Mesodermal cell (in vitro differentiated cells): Measurements from ENCODE around the gene GPLD1. TPM values are rescaled to one million over a fixed set of nuclear protein-coding genes. Genes with fewer than 3 reads are reported as not detected.

Experiments
- H3K27ac ChIP-seq: 2 replicates; pipeline ENCODE4 v1.7.0; 2013; ENCODE audit warnings: mild to moderate bottlenecking, low read depth, low read length, moderate library complexity; ENCODE audit not compliant: severe bottlenecking
- H3K36me3 ChIP-seq: 2 replicates; pipeline ENCODE4 v1.7.1; 2013; ENCODE audit warnings: mild to moderate bottlenecking, low read length, moderate library complexity; ENCODE audit not compliant: control insufficient read depth, insufficient read depth
- H3K4me1 ChIP-seq: one replicate; pipeline ENCODE4 v1.7.1; 2013; ENCODE audit warnings: mild to moderate bottlenecking, low read length; ENCODE audit not compliant: insufficient read depth, control insufficient read depth, poor library complexity, severe bottlenecking
- H3K4me3 ChIP-seq: 2 replicates; pipeline ENCODE4 v1.7.0; 2013; ENCODE audit warnings: low read length, control low read depth, mild to moderate bottlenecking; ENCODE audit not compliant: insufficient read depth, poor library complexity, severe bottlenecking; ENCODE audit errors: extremely low read depth
- H3K9me3 ChIP-seq: 2 replicates; pipeline ENCODE4 v1.7.1; 2013; ENCODE audit warnings: mild to moderate bottlenecking, low read length, moderate library complexity; ENCODE audit not compliant: control insufficient read depth
- WGBS, 2 experiments: methylation state at CpG; one replicate each; pipeline ENCODE4 v1.1.5; 2013; ENCODE audit warnings: missing lambda C conversion rate in 2 of 2; ENCODE audit not compliant: insufficient coverage in 2 of 2; 5-methylcytosine and 5-hydroxymethylcytosine counted together
- polyA plus RNA-seq, 2 experiments: library from polyadenylated mRNA; stranded (reverse); fragments of 50-300 nt; gene quantifications; one replicate each; pipeline ENCODE4 v1.2.3, GENCODE V29; 2013

Gene GPLD1
- 0.59 TPM for polyA plus RNA-seq (2013, experiment 1 of 2)
- 0.71 TPM for polyA plus RNA-seq (2013, experiment 2 of 2)

- WGBS, 2 experiments, result 88 to 98% methylated on average over 2 to 3 of the region's 6 CpGs
- Histone ChIP-seq H3K36me3 (no peaks in the 10 kb centered on the region), H3K4me3 (no peak within 1 kb of the TSS), H3K9me3 (no peaks in the 10 kb centered on the region), H3K4me1 (no peaks in the 10 kb centered on the region), H3K27ac (no peak within 1 kb of the TSS)
Observed at GRCh38 chr6:24489470-24489869, at the start of gene GPLD1. GPLD1 (minus strand) TSS chr6:24489578; CDS start chr6:24489511, 67 bp downstream.

GRCh38 chr6:24537771-24538385 lies 48.5 kb upstream of the GPLD1 start:
- 91 to 98% methylated on average over 7 to 8 of the region's 8 CpGs for WGBS, 2 experiments
- Histone ChIP-seq H3K9me3 (no peaks in the 10 kb centered on the region), H3K4me1 (no peaks in the 10 kb centered on the region), H3K27ac (no peak overlapping the region), H3K4me3 (no peak overlapping the region), H3K36me3 (no peaks in the 10 kb centered on the region)

GRCh38 chr6:24537082-24537699 lies 47.8 kb upstream of the GPLD1 start:
- no peak overlapping the region for H3K4me3 ChIP-seq
- no peaks in the 10 kb centered on the region for H3K9me3 ChIP-seq
- H3K27ac ChIP-seq, result no peak overlapping the region
- WGBS, 2 experiments, result 95 to 100% methylated on average over 4 to 7 of the region's 8 CpGs
- no peaks in the 10 kb centered on the region for H3K36me3 ChIP-seq
- no peaks in the 10 kb centered on the region for H3K4me1 ChIP-seq

GRCh38 chr6:24536466-24536865 lies 47.1 kb upstream of the GPLD1 start:
- H3K36me3 ChIP-seq, result no peaks in the 10 kb centered on the region
- H3K27ac ChIP-seq, result no peak overlapping the region
- no peak overlapping the region for H3K4me3 ChIP-seq
- H3K9me3 ChIP-seq, result no peaks in the 10 kb centered on the region
- no peaks in the 10 kb centered on the region for H3K4me1 ChIP-seq
- WGBS, 2 experiments, result 89 to 93% methylated on average over 3 of the region's 4 CpGs

- Histone ChIP-seq H3K27ac (no peak overlapping the region), H3K4me3 (no peak overlapping the region), H3K36me3 (no peaks in the 10 kb centered on the region), H3K9me3 (no peaks in the 10 kb centered on the region), H3K4me1 (no peaks in the 10 kb centered on the region)
- 86% methylated on average over 2 of the region's 3 CpGs; no CpG with 5 or more reads in 1 of the 2 experiments for WGBS, 2 experiments
Observed at GRCh38 chr6:24535210-24535609, 45.8 kb upstream of the GPLD1 start.

GRCh38 chr6:24534329-24534728 lies 45.0 kb upstream of the GPLD1 start:
- WGBS, 2 experiments, result 90 to 96% methylated on average over 4 to 5 of the region's 5 CpGs
- H3K9me3 ChIP-seq, result no peaks in the 10 kb centered on the region
- H3K4me1 ChIP-seq, result no peaks in the 10 kb centered on the region
- no peaks in the 10 kb centered on the region for H3K36me3 ChIP-seq
- H3K4me3 ChIP-seq, result no peak overlapping the region
- no peak overlapping the region for H3K27ac ChIP-seq

- Histone ChIP-seq H3K9me3 (no peaks in the 10 kb centered on the region), H3K36me3 (no peaks in the 10 kb centered on the region), H3K4me3 (no peak overlapping the region), H3K27ac (no peak overlapping the region), H3K4me1 (no peaks in the 10 kb centered on the region)
- 93 to 100% methylated on average over 1 of the region's 1 CpG for WGBS, 2 experiments
Observed at GRCh38 chr6:24529985-24530384, 40.6 kb upstream of the GPLD1 start.

- no peaks in the 10 kb centered on the region for H3K36me3 ChIP-seq
- no peaks in the 10 kb centered on the region for H3K9me3 ChIP-seq
- no peak overlapping the region for H3K4me3 ChIP-seq
- 40 to 48% methylated on average over 2 to 4 of the region's 5 CpGs for WGBS, 2 experiments
- H3K4me1 ChIP-seq, result no peaks in the 10 kb centered on the region
- H3K27ac ChIP-seq, result no peak overlapping the region
Observed at GRCh38 chr6:24524805-24525204, 35.4 kb upstream of the GPLD1 start.

GRCh38 chr6:24524329-24524728 lies 35.0 kb upstream of the GPLD1 start:
- Histone ChIP-seq H3K27ac (no peak overlapping the region), H3K9me3 (no peaks in the 10 kb centered on the region), H3K36me3 (no peaks in the 10 kb centered on the region), H3K4me3 (no peak overlapping the region), H3K4me1 (no peaks in the 10 kb centered on the region)
- WGBS, 2 experiments, result 63 to 100% methylated on average over 1 of the region's 3 CpGs

GRCh38 chr6:24522228-24523176 lies 33.1 kb upstream of the GPLD1 start:
- H3K36me3 ChIP-seq, result no peaks in the 10 kb centered on the region
- H3K4me1 ChIP-seq, result no peaks in the 10 kb centered on the region
- H3K9me3 ChIP-seq, result no peaks in the 10 kb centered on the region
- no peak overlapping the region for H3K4me3 ChIP-seq
- 84 to 88% methylated on average over 8 to 9 of the region's 13 CpGs for WGBS, 2 experiments
- no peak overlapping the region for H3K27ac ChIP-seq
